ENCODE data around the gene MOB3B.

- TF ChIP-seq CTCF (IDR thresholded peaks at IDR 0.05), result no peak
- TF ChIP-seq POLR2A (IDR thresholded peaks at IDR 0.05), result no peak
Observed at GRCh38 chr9:27349698-27350080, 179.9 kb downstream of the MOB3B start.
